Testis (tissue), 2 donors: ENCODE measurements around the gene SKAP2.

Experiments used
- CTCF ChIP-seq, 3 experiments: fragments of 450-650 bp in 2 of 3; fragments of 200-600 bp in 1 of 3; sonication (generic) in 1 of 3; IDR thresholded peaks; one replicate each; pipeline ENCODE4 v1.5.1; 2016 to 2019; ENCODE audit warnings: antibody characterized with exemption in 3 of 3, mild to moderate bottlenecking in 2 of 3, moderate library complexity in 1 of 3
- POLR2A ChIP-seq: fragments of 450-650 bp; IDR thresholded peaks from one replicate; pipeline ENCODE4 v1.6.1; 2017; ENCODE audit warnings: antibody characterized with exemption, mild to moderate bottlenecking, moderate library complexity

GRCh38 chr7:26657206-26657641 lies 207.2 kb downstream of the SKAP2 start:
- TF ChIP-seq CTCF (IDR thresholded peaks at IDR 0.05) (no peak), POLR2A (no peak)
